ENCODE data around the gene MPP3. TPM values are rescaled to one million over a fixed set of nuclear protein-coding genes. Genes with fewer than 3 reads are reported as not detected.

The MPP3 gene
- total and polyA plus RNA-seq, 10 of the 15 experiments (the other 5 are each of a cell fraction or from before 2014, with no cell fraction given), result not detected

DNA sequence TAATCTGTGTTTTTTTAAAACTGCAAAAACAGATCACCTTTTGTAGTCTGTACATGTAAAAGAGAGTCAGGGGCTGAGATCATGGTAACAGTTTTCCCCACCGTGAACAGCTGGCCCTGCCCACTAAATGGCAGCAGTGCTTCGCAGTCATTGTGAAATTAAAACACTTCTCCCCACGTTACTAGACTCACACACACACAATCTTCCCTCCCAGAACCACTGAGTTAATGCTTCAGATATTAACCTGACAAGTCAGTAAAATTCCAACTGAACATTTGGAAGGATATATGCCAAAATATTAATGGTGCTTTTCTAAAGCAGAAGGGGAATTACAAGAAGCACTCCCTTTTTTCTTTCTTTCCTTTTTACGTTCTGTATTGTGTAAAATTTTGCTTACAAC lies 12.8 kb upstream of the MPP3 start:
- TF ChIP-seq, protein P1, sequence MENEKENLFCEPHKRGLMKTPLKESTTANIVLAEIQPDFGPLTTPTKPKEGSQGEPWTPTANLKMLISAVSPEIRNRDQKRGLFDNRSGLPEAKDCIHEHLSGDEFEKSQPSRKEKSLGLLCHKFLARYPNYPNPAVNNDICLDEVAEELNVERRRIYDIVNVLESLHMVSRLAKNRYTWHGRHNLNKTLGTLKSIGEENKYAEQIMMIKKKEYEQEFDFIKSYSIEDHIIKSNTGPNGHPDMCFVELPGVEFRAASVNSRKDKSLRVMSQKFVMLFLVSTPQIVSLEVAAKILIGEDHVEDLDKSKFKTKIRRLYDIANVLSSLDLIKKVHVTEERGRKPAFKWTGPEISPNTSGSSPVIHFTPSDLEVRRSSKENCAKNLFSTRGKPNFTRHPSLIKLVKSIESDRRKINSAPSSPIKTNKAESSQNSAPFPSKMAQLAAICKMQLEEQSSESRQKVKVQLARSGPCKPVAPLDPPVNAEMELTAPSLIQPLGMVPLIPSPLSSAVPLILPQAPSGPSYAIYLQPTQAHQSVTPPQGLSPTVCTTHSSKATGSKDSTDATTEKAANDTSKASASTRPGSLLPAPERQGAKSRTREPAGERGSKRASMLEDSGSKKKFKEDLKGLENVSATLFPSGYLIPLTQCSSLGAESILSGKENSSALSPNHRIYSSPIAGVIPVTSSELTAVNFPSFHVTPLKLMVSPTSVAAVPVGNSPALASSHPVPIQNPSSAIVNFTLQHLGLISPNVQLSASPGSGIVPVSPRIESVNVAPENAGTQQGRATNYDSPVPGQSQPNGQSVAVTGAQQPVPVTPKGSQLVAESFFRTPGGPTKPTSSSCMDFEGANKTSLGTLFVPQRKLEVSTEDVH (IDR thresholded peaks at IDR 0.05; ENCODE audit: low read depth, partially characterized antibody), result no peak
- TF ChIP-seq HDAC6 (IDR thresholded peaks at IDR 0.05; ENCODE audit: unreplicated experiment) (no peak), BCL11A (IDR thresholded peaks at IDR 0.05; ENCODE audit: low read depth, low read length) (no peak)
- Histone ChIP-seq H3K4me3 (no peak overlapping the region), H3K27me3 (replicated peaks in 1 of 2; ENCODE audit: control insufficient read depth in 2 of 2, insufficient read depth in 2 of 2, low read length in 1 of 2) (no peaks in the 10 kb centered on the region), H3K27ac (ENCODE audit: control insufficient read depth, insufficient read depth) (no peak overlapping the region), H2AFZ (ENCODE audit: control insufficient read depth, low read depth, low read length) (no peak overlapping the region), H4K20me1 (ENCODE audit: control insufficient read depth, insufficient read depth) (no peaks in the 10 kb centered on the region), H3K9me3 (replicated peaks; ENCODE audit: control insufficient read depth, insufficient read depth, low read length) (no peaks in the 10 kb centered on the region), H3K79me2 (ENCODE audit: control insufficient read depth, insufficient read depth, low read length) (no peaks in the 10 kb centered on the region), H3K9ac (ENCODE audit: control insufficient read depth, insufficient read depth, low read length) (no peak overlapping the region), H3K4me2 (ENCODE audit: control insufficient read depth, insufficient read depth) (no peak overlapping the region), H3K36me3 (ENCODE audit: control insufficient read depth in 2 of 2, insufficient read depth in 2 of 2, low read length in 1 of 2) (no peaks in the 10 kb centered on the region), H3K4me1 (ENCODE audit: control insufficient read depth, insufficient read depth, low read length) (no peaks in the 10 kb centered on the region)
- ChIA-PET CTCF (interaction anchor here (0.6 to 2.4 kb wide), 21 partner anchors 9 to 270 kb away, joined by 3 to 20 read pairs (median 4); no protein-coding TSS in a partner anchor), POLR2A (interaction anchor here (0.6 kb wide), 1 partner anchor 960 kb away, joined by 4 read pairs; no protein-coding TSS in a partner anchor), SMC1A (ENCODE audit: uncharacterized antibody, unreplicated experiment) (interaction anchor here (1.1 to 1.6 kb wide), 6 partner anchors 45 to 154 kb away, joined by 3 to 4 read pairs (median 3); partner anchors contain the start of gene CFAP97D1), RAD21 (ENCODE audit: unreplicated experiment) (interaction anchor here (0.6 to 1.0 kb wide), 6 partner anchors 16 to 323 kb away, joined by 3 to 4 read pairs (median 3); no protein-coding TSS in a partner anchor)
- 33% methylated on average over 4 of the region's 4 CpGs for WGBS (ENCODE audit: insufficient coverage, insufficient replicate concordance, low lambda C conversion rate, missing lambda C conversion rate)
- no peak for ATAC-seq
- DNase-seq (ENCODE audit: low read depth, low spot score), result no peak
- BruUV-seq (replicated peaks), result no TSS peak
- in situ Hi-C loops (cut with MboI) (no loop called here), intact Hi-C loops (cut with micrococcal nuclease; ENCODE audit: unreplicated experiment) (loop anchor here (5.0 kb wide), 1 partner anchor 153 kb away; no protein-coding TSS in a partner anchor)
- no peak for FAIRE-seq

DNA sequence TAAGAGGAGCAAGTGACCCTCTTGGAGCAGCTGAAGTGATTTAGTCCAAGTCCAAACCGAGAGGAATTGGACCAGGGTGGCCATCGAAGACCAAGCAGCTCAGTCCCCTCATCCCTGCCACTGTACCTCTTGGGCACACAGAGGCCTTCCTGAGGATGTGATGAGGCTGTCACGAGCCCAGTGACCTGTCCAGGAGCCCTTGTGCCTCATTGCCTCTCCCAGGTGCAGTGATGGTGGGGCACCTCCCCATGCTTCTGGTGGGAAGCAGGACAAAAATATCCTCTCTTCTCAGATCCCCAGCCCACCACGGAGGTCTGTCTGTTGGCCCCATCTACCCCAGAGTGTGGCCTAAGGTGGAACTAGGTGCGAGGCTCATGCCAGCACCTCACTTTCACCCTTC lies 11.3 kb upstream of the MPP3 start:
- no TSS peak for BruUV-seq (replicated peaks)
- Histone ChIP-seq H3K9me3 (replicated peaks; ENCODE audit: control insufficient read depth, insufficient read depth, low read length) (no peaks in the 10 kb centered on the region), H3K4me2 (ENCODE audit: control insufficient read depth, insufficient read depth) (no peak overlapping the region), H3K27ac (ENCODE audit: control insufficient read depth, insufficient read depth) (no peak overlapping the region), H4K20me1 (ENCODE audit: control insufficient read depth, insufficient read depth) (no peaks in the 10 kb centered on the region), H3K9ac (ENCODE audit: control insufficient read depth, insufficient read depth, low read length) (no peak overlapping the region), H2AFZ (ENCODE audit: control insufficient read depth, low read depth, low read length) (no peak overlapping the region), H3K4me1 (ENCODE audit: control insufficient read depth, insufficient read depth, low read length) (no peaks in the 10 kb centered on the region), H3K36me3 (ENCODE audit: control insufficient read depth in 2 of 2, insufficient read depth in 2 of 2, low read length in 1 of 2) (no peaks in the 10 kb centered on the region), H3K27me3 (replicated peaks in 1 of 2; ENCODE audit: control insufficient read depth in 2 of 2, insufficient read depth in 2 of 2, low read length in 1 of 2) (no peaks in the 10 kb centered on the region), H3K4me3 (no peak overlapping the region), H3K79me2 (ENCODE audit: control insufficient read depth, insufficient read depth, low read length) (no peaks in the 10 kb centered on the region)
- ATAC-seq, result no peak
- FAIRE-seq, result no peak
- no peak for DNase-seq (ENCODE audit: low read depth, low spot score)
- ChIA-PET SMC1A (ENCODE audit: uncharacterized antibody, unreplicated experiment) (interaction anchor here (0.6 kb wide), 2 partner anchors 24 to 1798 kb away, joined by 3 to 4 read pairs; no protein-coding TSS in a partner anchor), CTCF (interaction anchor here (0.6 kb wide), 1 partner anchor 77 kb away, joined by 3 read pairs; no protein-coding TSS in a partner anchor), RAD21 (ENCODE audit: unreplicated experiment) (interaction anchor here (0.8 kb wide), 1 partner anchor 17 kb away, joined by 3 read pairs; no protein-coding TSS in a partner anchor), POLR2A (no interaction called here)
- WGBS (ENCODE audit: insufficient coverage, insufficient replicate concordance, low lambda C conversion rate, missing lambda C conversion rate), result 9% methylated on average over 5 of the region's 5 CpGs
- in situ Hi-C loops (cut with MboI), result no loop called here
- intact Hi-C loops (cut with micrococcal nuclease; ENCODE audit: unreplicated experiment), result no loop called here
- TF ChIP-seq GATAD2B (conservative IDR thresholded peaks at IDR 0.05; ENCODE audit: low read depth) (no peak), BACH1 (IDR thresholded peaks at IDR 0.05; ENCODE audit: borderline replicate concordance) (no peak), SMARCA5 (IDR thresholded peaks at IDR 0.05) (no peak)
- TF ChIP-seq, protein P2, sequence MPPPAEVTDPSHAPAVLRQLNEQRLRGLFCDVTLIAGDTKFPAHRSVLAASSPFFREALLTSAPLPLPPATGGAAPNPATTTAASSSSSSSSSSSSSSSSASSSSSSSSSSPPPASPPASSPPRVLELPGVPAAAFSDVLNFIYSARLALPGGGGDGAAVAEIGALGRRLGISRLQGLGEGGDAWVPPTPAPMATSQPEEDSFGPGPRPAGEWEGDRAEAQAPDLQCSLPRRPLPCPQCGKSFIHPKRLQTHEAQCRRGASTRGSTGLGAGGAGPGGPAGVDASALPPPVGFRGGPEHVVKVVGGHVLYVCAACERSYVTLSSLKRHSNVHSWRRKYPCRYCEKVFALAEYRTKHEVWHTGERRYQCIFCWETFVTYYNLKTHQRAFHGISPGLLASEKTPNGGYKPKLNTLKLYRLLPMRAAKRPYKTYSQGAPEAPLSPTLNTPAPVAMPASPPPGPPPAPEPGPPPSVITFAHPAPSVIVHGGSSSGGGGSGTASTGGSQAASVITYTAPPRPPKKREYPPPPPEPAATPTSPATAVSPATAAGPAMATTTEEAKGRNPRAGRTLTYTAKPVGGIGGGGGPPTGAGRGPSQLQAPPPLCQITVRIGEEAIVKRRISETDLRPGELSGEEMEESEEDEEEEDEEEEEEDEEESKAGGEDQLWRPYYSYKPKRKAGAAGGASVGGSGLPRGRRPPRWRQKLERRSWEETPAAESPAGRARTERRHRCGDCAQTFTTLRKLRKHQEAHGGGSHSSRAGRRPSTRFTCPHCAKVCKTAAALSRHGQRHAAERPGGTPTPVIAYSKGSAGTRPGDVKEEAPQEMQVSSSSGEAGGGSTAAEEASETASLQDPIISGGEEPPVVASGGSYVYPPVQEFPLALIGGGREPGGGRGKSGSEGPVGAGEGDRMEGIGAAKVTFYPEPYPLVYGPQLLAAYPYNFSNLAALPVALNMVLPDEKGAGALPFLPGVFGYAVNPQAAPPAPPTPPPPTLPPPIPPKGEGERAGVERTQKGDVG (CRISPR knock-in tag; IDR thresholded peaks at IDR 0.05), result no peak
- TF ChIP-seq, protein P3, sequence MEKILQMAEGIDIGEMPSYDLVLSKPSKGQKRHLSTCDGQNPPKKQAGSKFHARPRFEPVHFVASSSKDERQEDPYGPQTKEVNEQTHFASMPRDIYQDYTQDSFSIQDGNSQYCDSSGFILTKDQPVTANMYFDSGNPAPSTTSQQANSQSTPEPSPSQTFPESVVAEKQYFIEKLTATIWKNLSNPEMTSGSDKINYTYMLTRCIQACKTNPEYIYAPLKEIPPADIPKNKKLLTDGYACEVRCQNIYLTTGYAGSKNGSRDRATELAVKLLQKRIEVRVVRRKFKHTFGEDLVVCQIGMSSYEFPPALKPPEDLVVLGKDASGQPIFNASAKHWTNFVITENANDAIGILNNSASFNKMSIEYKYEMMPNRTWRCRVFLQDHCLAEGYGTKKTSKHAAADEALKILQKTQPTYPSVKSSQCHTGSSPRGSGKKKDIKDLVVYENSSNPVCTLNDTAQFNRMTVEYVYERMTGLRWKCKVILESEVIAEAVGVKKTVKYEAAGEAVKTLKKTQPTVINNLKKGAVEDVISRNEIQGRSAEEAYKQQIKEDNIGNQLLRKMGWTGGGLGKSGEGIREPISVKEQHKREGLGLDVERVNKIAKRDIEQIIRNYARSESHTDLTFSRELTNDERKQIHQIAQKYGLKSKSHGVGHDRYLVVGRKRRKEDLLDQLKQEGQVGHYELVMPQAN (conservative IDR thresholded peaks at IDR 0.05), result no peak

All from GM12878 (cell line).